H1 (cell line): ENCODE data around the gene SENP1. TPM values are rescaled to one million over a fixed set of nuclear protein-coding genes. Genes with fewer than 3 reads are reported as not detected.

ENCODE experiments used
- CTCF ChIA-PET: fragments of 300-600 bp; sonication (Branson Sonifier 250); formaldehyde crosslinking; loops from one replicate; lab custom pipeline; 2021; ENCODE audit not compliant: partially characterized antibody; lab: Charles Lee
- POLR2A ChIA-PET: fragments of 300-600 bp; sonication (Branson Sonifier 250); formaldehyde crosslinking; loops from one replicate; lab custom pipeline; 2021; ENCODE audit warnings: inconsistent platforms; ENCODE audit not compliant: partially characterized antibody; lab: Charles Lee
- DNase-seq, 2 experiments: peaks; one replicate each; pipeline versions ENCODE4 v3.0.0 to v3.0.0-alpha.2; 2010 to 2022; ENCODE audit warnings: low spot score in 2 of 2, low read depth in 1 of 2, mixed read lengths in 1 of 2
- FAIRE-seq: peaks from 2 replicates; lab custom pipeline; 2011; peaks lifted over from hg19 to GRCh38; lab: Jason Lieb, UNC
- H2AFZ ChIP-seq: 2 replicates; pipeline ENCODE4 v1.8.1; 2012; ENCODE audit warnings: low read length, inconsistent platforms
- H2AK5ac ChIP-seq: 2 replicates; pipeline ENCODE4 v1.6.1; 2013; ENCODE audit warnings: low read depth, low read length
- H2BK120ac ChIP-seq: replicated peaks from 2 replicates; pipeline ENCODE3; 2013; ENCODE audit warnings: low read depth, low read length, inconsistent platforms
- H2BK12ac ChIP-seq: 2 replicates; pipeline ENCODE4 v1.6.1; 2013; ENCODE audit warnings: low read depth, low read length
- H2BK15ac ChIP-seq: 2 replicates; pipeline ENCODE4 v1.6.1; 2013; ENCODE audit warnings: low read length
- H2BK20ac ChIP-seq: 2 replicates; pipeline ENCODE4 v1.6.1; 2013; ENCODE audit warnings: low read length
- H2BK5ac ChIP-seq: 2 replicates; pipeline ENCODE4 v1.6.1; 2013; ENCODE audit warnings: low read depth, low read length
- H3K14ac ChIP-seq: 2 replicates; pipeline ENCODE4 v1.6.1; 2013; ENCODE audit warnings: inconsistent platforms; ENCODE audit not compliant: insufficient read length
- H3K18ac ChIP-seq: 2 replicates; pipeline ENCODE4 v1.6.1; 2013; ENCODE audit warnings: low read length; ENCODE audit errors: extremely low read depth
- H3K23ac ChIP-seq: 2 replicates; pipeline ENCODE4 v1.6.1; 2013; ENCODE audit warnings: inconsistent platforms; ENCODE audit not compliant: insufficient read length
- H3K23me2 ChIP-seq: 2 replicates; pipeline ENCODE4 v1.6.1; 2013; ENCODE audit warnings: low read depth, low read length
- H3K27ac ChIP-seq: 2 replicates; pipeline ENCODE4 v1.6.1; 2011; ENCODE audit warnings: low read depth, low read length, inconsistent platforms
- H3K27me3 ChIP-seq, 4 experiments: replicated peaks in 1 of 4; 1 replicate in 1 of 4; 2 replicates in 3 of 4; pipeline versions ENCODE4 v1.6.1 to v1.8.1; 2011 to 2013; ENCODE audit warnings: low read length in 3 of 4, mild to moderate bottlenecking in 3 of 4, inconsistent platforms in 2 of 4, mixed read lengths in 2 of 4, moderate library complexity in 1 of 4; ENCODE audit not compliant: control insufficient read depth in 3 of 4, insufficient read depth in 3 of 4; ENCODE audit errors: extremely low read depth in 1 of 4
- H3K36me3 ChIP-seq, 4 experiments: 2 replicates each; pipeline versions ENCODE4 v1.6.1 to v1.8.1; 2011 to 2013; ENCODE audit warnings: mild to moderate bottlenecking in 4 of 4, low read length in 3 of 4, moderate library complexity in 2 of 4, control low read depth in 1 of 4, inconsistent platforms in 1 of 4; ENCODE audit not compliant: insufficient read depth in 4 of 4, control insufficient read depth in 2 of 4
- H3K4ac ChIP-seq: replicated peaks from 2 replicates; pipeline ENCODE3; 2013; ENCODE audit warnings: low read length, low read depth, mixed read lengths, inconsistent platforms; ENCODE audit not compliant: insufficient read length
- H3K4me1 ChIP-seq, 4 experiments: replicated peaks in 1 of 4; 1 replicate in 1 of 4; 2 replicates in 3 of 4; pipeline versions ENCODE4 v1.6.1 to v1.8.1; 2011 to 2013; ENCODE audit warnings: low read length in 3 of 4, inconsistent platforms in 2 of 4, mixed read lengths in 1 of 4; ENCODE audit not compliant: insufficient read depth in 4 of 4, control insufficient read depth in 3 of 4
- H3K4me2 ChIP-seq, 2 experiments: 2 replicates each; pipeline versions ENCODE4 v1.6.1 to v1.8.1; 2011 to 2013; ENCODE audit warnings: low read depth in 2 of 2, low read length in 2 of 2, control low read depth in 1 of 2, inconsistent platforms in 1 of 2, mild to moderate bottlenecking in 1 of 2; ENCODE audit not compliant: insufficient read depth in 1 of 2
- H3K4me3 ChIP-seq, 4 experiments: fragments of 200-600, 300-600 bp in 1 of 4; sonication (generic), shearing (Covaris generic), sonication (Bioruptor Twin) in 1 of 4; 2 replicates each; pipeline versions ENCODE4 v1.5.1 to v1.8.1; 2011 to 2016; ENCODE audit warnings: low read length in 4 of 4, low read depth in 3 of 4, control low read depth in 2 of 4, inconsistent platforms in 2 of 4, mild to moderate bottlenecking in 2 of 4, mixed read lengths in 1 of 4, moderate library complexity in 1 of 4; ENCODE audit not compliant: insufficient read depth in 2 of 4; ENCODE audit errors: extremely low read depth in 1 of 4
- H3K56ac ChIP-seq: replicated peaks from 2 replicates; pipeline ENCODE3; 2013; ENCODE audit warnings: low read depth, mild to moderate bottlenecking, mixed read lengths, low read length, inconsistent platforms; ENCODE audit not compliant: insufficient read length
- H3K79me1 ChIP-seq: 2 replicates; pipeline ENCODE4 v1.6.1; 2013; ENCODE audit warnings: low read depth, low read length, control low read depth
- H3K79me2 ChIP-seq, 2 experiments: 2 replicates each; pipeline versions ENCODE4 v1.6.1 to v1.8.1; 2012 to 2013; ENCODE audit warnings: low read length in 2 of 2, mild to moderate bottlenecking in 2 of 2, inconsistent platforms in 1 of 2; ENCODE audit not compliant: insufficient read depth in 2 of 2, control insufficient read depth in 1 of 2
- H3K9ac ChIP-seq, 4 experiments: replicated peaks in 1 of 4; 1 replicate in 1 of 4; 2 replicates in 3 of 4; pipeline versions ENCODE4 v1.6.1 to v1.8.1; 2011 to 2013; ENCODE audit warnings: low read depth in 3 of 4, low read length in 3 of 4, control low read depth in 2 of 4, mild to moderate bottlenecking in 2 of 4, moderate library complexity in 2 of 4, inconsistent platforms in 1 of 4; ENCODE audit errors: extremely low read depth in 1 of 4
- H3K9me3 ChIP-seq, 2 experiments: 2 replicates each; pipeline versions ENCODE4 v1.6.1 to v1.8.1; 2012 to 2013; ENCODE audit warnings: mild to moderate bottlenecking in 2 of 2, moderate library complexity in 2 of 2, control low read depth in 1 of 2, inconsistent platforms in 1 of 2, low read depth in 1 of 2, low read length in 1 of 2, mixed read lengths in 1 of 2; ENCODE audit not compliant: insufficient read depth in 2 of 2
- H4K20me1 ChIP-seq, 2 experiments: replicated peaks in 1 of 2; 2 replicates each; pipeline versions ENCODE3 to v1.8.1; 2011 to 2013; ENCODE audit warnings: inconsistent platforms in 2 of 2, low read length in 2 of 2, mild to moderate bottlenecking in 1 of 2; ENCODE audit not compliant: insufficient read depth in 2 of 2, control insufficient read depth in 1 of 2
- H4K5ac ChIP-seq: 2 replicates; pipeline ENCODE4 v1.6.1; 2013; ENCODE audit warnings: low read length, low read depth, mixed read lengths, inconsistent platforms; ENCODE audit not compliant: insufficient read length
- H4K8ac ChIP-seq: 2 replicates; pipeline ENCODE4 v1.8.0; 2013; ENCODE audit warnings: mild to moderate bottlenecking, moderate library complexity, low read length, inconsistent platforms; ENCODE audit not compliant: insufficient read depth; ENCODE audit errors: extremely low read depth
- H4K91ac ChIP-seq: replicated peaks from 2 replicates; pipeline ENCODE3; 2013; ENCODE audit warnings: low read length, mixed read lengths, inconsistent platforms; ENCODE audit not compliant: insufficient read length
- CBX5 ChIP-seq: fragments of 300-800, 300-1000 bp; sonication (generic); IDR thresholded peaks from 2 replicates; pipeline ENCODE4 v1.7.1; 2016; ENCODE audit warnings: antibody characterized with exemption, low read length, low read depth
- CTBP2 ChIP-seq: IDR thresholded peaks from 2 replicates; pipeline ENCODE4 v1.7.0; 2011; ENCODE audit warnings: borderline replicate concordance, mild to moderate bottlenecking, moderate library complexity, mixed read lengths, low read length; ENCODE audit not compliant: insufficient read depth, insufficient read length
- EGR1 ChIP-seq: IDR thresholded peaks from 2 replicates; pipeline ENCODE4 v1.6.1; 2011; ENCODE audit warnings: low read depth, low read length, borderline replicate concordance
- GTF2F1 ChIP-seq: IDR thresholded peaks from 2 replicates; pipeline ENCODE4 v1.6.1; 2012; ENCODE audit warnings: low read depth, low read length, improper control_type of control experiment, borderline replicate concordance
- KDM4A ChIP-seq: IDR thresholded peaks from one replicate; pipeline ENCODE4 v1.7.1; 2012; ENCODE audit warnings: low read depth, mild to moderate bottlenecking, moderate library complexity, low read length, inconsistent platforms; ENCODE audit not compliant: severe bottlenecking
- NRF1 ChIP-seq: IDR thresholded peaks from 2 replicates; pipeline ENCODE4 v1.6.1; 2011; ENCODE audit warnings: mild to moderate bottlenecking, low read depth, low read length, improper control_type of control experiment
- PHF8 ChIP-seq: fragments of 200-600 bp; sonication (generic); conservative IDR thresholded peaks from 2 replicates; pipeline ENCODE4 v1.7.1; 2012; ENCODE audit warnings: low read depth, mild to moderate bottlenecking, inconsistent platforms, low read length, moderate library complexity
- RFX5 ChIP-seq: IDR thresholded peaks from 2 replicates; pipeline ENCODE4 v1.6.1; 2011; ENCODE audit warnings: low read depth, low read length, improper control_type of control experiment, borderline replicate concordance
- SIX5 ChIP-seq: IDR thresholded peaks from 2 replicates; pipeline ENCODE4 v1.6.1; 2011; ENCODE audit warnings: mild to moderate bottlenecking, low read depth, low read length
- SRF ChIP-seq: IDR thresholded peaks from 2 replicates; pipeline ENCODE4 v1.6.1; 2011; ENCODE audit warnings: mild to moderate bottlenecking, low read depth, low read length, moderate library complexity
- WGBS, 2 experiments: shearing (Covaris generic) in 1 of 2; methylation state at CpG; one replicate each; pipeline versions ENCODE4 v1.1.6 to v1.1.7; 2013 to 2015; ENCODE audit warnings: low lambda C conversion rate in 2 of 2, mixed read lengths in 2 of 2, inconsistent platforms in 1 of 2, low coverage in 1 of 2, missing lambda C conversion rate in 1 of 2; ENCODE audit not compliant: insufficient replicate concordance in 2 of 2, insufficient coverage in 1 of 2, insufficient read length in 1 of 2; ENCODE audit errors: extremely low coverage in 1 of 2, missing lambda C conversion rate in 1 of 2; 5-methylcytosine and 5-hydroxymethylcytosine counted together
- polyA plus RNA-seq, 7 experiments: library from polyadenylated mRNA; depleted of rRNA in 3 of 7; stranded (reverse) in 5 of 7; unstranded in 2 of 7; fragments of >200 nt in 5 of 7; fragments of 200-250 nt in 2 of 7; gene quantifications; 1 replicate in 5 of 7; 2 replicates in 1 of 7; 4 replicates in 1 of 7; pipeline versions ENCODE4 v1.2.1 to v1.2.3, GENCODE V29; 2011 to 2013; ENCODE audit warnings: missing spikeins in 2 of 7, mixed read lengths in 2 of 7
- total RNA-seq: library from RNA; stranded (reverse); fragmentation: NEBNext Ultra II Directional; extraction: Animal tissue kit (Norgen Biotek cat#: 25700); gene quantifications from 2 replicates; pipeline ENCODE4 v1.2.1, GENCODE V29; 2021

Gene SENP1
- total and polyA plus RNA-seq, 2 of the 8 experiments (the other 6 are each of a cell fraction or from before 2014, with no cell fraction given), result 14.2 to 31.5 TPM

- Histone ChIP-seq H2AFZ (no peak overlapping the region), H3K9ac (no peak overlapping the region), H2AK5ac (no peak overlapping the region), H3K4me2 (no peak overlapping the region), H3K23ac (no peak overlapping the region), H3K4ac (no peak overlapping the region), H3K79me2 (no peaks in the 10 kb centered on the region), H3K4me3 (no peak overlapping the region), H3K23me2 (no peaks in the 10 kb centered on the region), H4K5ac (no peak overlapping the region), H4K91ac (no peak overlapping the region), H3K27ac (no peak overlapping the region), H4K8ac (no peak overlapping the region), H2BK12ac (no peak overlapping the region), H4K20me1 (peaks cover 0 to 1% of the 10 kb centered on the region in 2 experiments), H3K18ac (no peak overlapping the region), H2BK15ac (no peak overlapping the region), H2BK120ac (no peak overlapping the region), H3K36me3 (peaks cover 0 to 38% (median 20%) of the 10 kb centered on the region in 4 experiments; a peak in 7 of 8 replicates), H3K79me1 (no peaks in the 10 kb centered on the region; the same call in 1 of the 2 replicates), H3K27me3 (no peaks in the 10 kb centered on the region), H2BK20ac (no peak overlapping the region), H3K56ac (no peak overlapping the region), H3K4me1 (no peaks in the 10 kb centered on the region), H3K9me3 (no peaks in the 10 kb centered on the region), H2BK5ac (no peak overlapping the region), H3K14ac (no peak overlapping the region)
- ChIA-PET POLR2A (no interaction called here), CTCF (interaction anchor here (1.0 to 1.5 kb wide), 2 partner anchors 99 to 118 kb away, joined by 3 to 4 read pairs; no protein-coding TSS in a partner anchor)
- no peak for DNase-seq
- WGBS, 2 experiments, result 91% methylated on average over 4 of the region's 4 CpGs; no CpG with 5 or more reads in 1 of the 2 experiments
- no peak for FAIRE-seq
- no peak for TF ChIP-seq RFX5
- no peak for TF ChIP-seq SRF
- TF ChIP-seq CTBP2, result no peak
- TF ChIP-seq CBX5, result no peak
- no peak for TF ChIP-seq PHF8
- TF ChIP-seq GTF2F1, result no peak
- TF ChIP-seq EGR1, result no peak
- TF ChIP-seq NRF1, result no peak
- TF ChIP-seq KDM4A, result no peak
- no peak for TF ChIP-seq SIX5
Measured at GRCh38 chr12:48067250-48067938, 38.5 kb downstream of the SENP1 start.
